Right cardiac atrium (tissue), 5 donors: ENCODE results near the gene TRIO. TPM values are rescaled to one million over a fixed set of nuclear protein-coding genes. Genes with fewer than 3 reads are reported as not detected.
"Not testable (repeated sequence)": the region's sequence is repeated elsewhere in the genome, so short reads cannot be mapped to it uniquely, and the experiment has no call there.

ENCODE experiments used
- ATAC-seq, 2 donors: fragments of 200-7000 bp; cut with Tn5 transposase; one replicate each; pipeline versions ENCODE4 v1.8.0 to v1.9.1; 2020; ENCODE audit warnings: moderate library complexity in 2 of 2, mild to moderate bottlenecking in 1 of 2
- DNase-seq, 3 donors: peaks; one replicate each; pipeline ENCODE4 v3.0.0-alpha.2; 2020
- H3K27ac ChIP-seq: one replicate; pipeline ENCODE4 v1.5.1; 2013; ENCODE audit warnings: mild to moderate bottlenecking, low read length, control low read depth, moderate library complexity
- H3K27me3 ChIP-seq: one replicate; pipeline ENCODE4 v1.6.1; 2013; ENCODE audit not compliant: control insufficient read depth, insufficient read depth
- H3K4me1 ChIP-seq: one replicate; pipeline ENCODE4 v1.6.1; 2013; ENCODE audit warnings: low read length; ENCODE audit not compliant: control insufficient read depth, insufficient read depth
- H3K4me3 ChIP-seq: one replicate; pipeline ENCODE4 v1.5.1; 2013; ENCODE audit warnings: low read length, control low read depth
- H3K9me3 ChIP-seq: one replicate; pipeline ENCODE4 v1.6.1; 2013; ENCODE audit warnings: low read length; ENCODE audit not compliant: control insufficient read depth
- WGBS: extraction: QIAGEN DNeasy Blood & Tissue Kit; methylation state at CpG from one replicate; pipeline ENCODE4 v1.1.7; 2013; 5-methylcytosine and 5-hydroxymethylcytosine counted together
- intact Hi-C, 4 donors: fragments of 100-400 bp; cut with DNase I; formaldehyde crosslinking; loops; one replicate each; pipeline versions ENCODE4 v1.11.0 to v1.14.0; 2022 to 2023
- polyA plus RNA-seq: library from polyadenylated mRNA; stranded (reverse); fragments of 200-250 nt; gene quantifications from one replicate; pipeline ENCODE4 v1.2.3, GENCODE V29; 2013
- total RNA-seq, 4 donors: library from RNA; stranded (reverse); fragmentation: NEBNext Ultra II Directional; extraction: Animal tissue kit (Norgen Biotek cat#: 25700); gene quantifications; one replicate each; pipeline ENCODE4 v1.2.1, GENCODE V29; 2021
- donor health status: healthy with polysubstance abuse.
- donor health status: DM: no; HTN: yes; CAD: no.
- donor health status: DM: no; HTN: no; CAD: no.
- donor health status: DM: no; HTN: yes; CAD: no; lungs with severe emphysema.
- donor health status: DM: yes; HTN: yes; CAD: no.

Gene TRIO
- total and polyA plus RNA-seq, 5 donors: 31.3 to 66.0 (median 54.1) TPM

GRCh38 chr5:14425559-14425958 lies 282.4 kb downstream of the TRIO start:
- Histone ChIP-seq H3K9me3 (no peaks in the 10 kb centered on the region), H3K4me1 (peaks cover 8% of the 10 kb centered on the region), H3K27me3 (no peaks in the 10 kb centered on the region), H3K4me3 (no peak overlapping the region), H3K27ac (no peak overlapping the region)
- intact Hi-C loops: no loop called here
- no peak for ATAC-seq
- no peak for DNase-seq
- WGBS: 99% methylated on average over 7 of the region's 7 CpGs

- 93% methylated on average over 10 of the region's 10 CpGs for WGBS
- Histone ChIP-seq H3K27me3 (no peaks in the 10 kb centered on the region), H3K4me3 (no peak overlapping the region), H3K9me3 (no peaks in the 10 kb centered on the region), H3K27ac (no peak overlapping the region), H3K4me1 (peaks cover 8% of the 10 kb centered on the region)
- intact Hi-C loops: no loop called here
- DNase-seq: no peak
- no peak for ATAC-seq
Observed at GRCh38 chr5:14426521-14426920, 283.4 kb downstream of the TRIO start.

- 42% methylated on average over 12 of the region's 12 CpGs for WGBS
Observed at GRCh38 chr5:14428302-14429081, 285.4 kb downstream of the TRIO start.

GRCh38 chr5:14429101-14430050 lies 286.2 kb downstream of the TRIO start:
- 67% methylated on average over 13 of the region's 13 CpGs for WGBS
- intact Hi-C loops: no loop called here
- Histone ChIP-seq H3K4me1 (peaks cover 8% of the 10 kb centered on the region), H3K27ac (peak overlapping the region; percentile 48), H3K4me3 (no peak overlapping the region), H3K9me3 (no peaks in the 10 kb centered on the region), H3K27me3 (no peaks in the 10 kb centered on the region)
- DNase-seq (peak in 1 of 3 donors; percentile 75), ATAC-seq (peak; percentile 85)

More at GRCh38 chr5:14428302-14429081, 285.4 kb downstream of the TRIO start:
- Histone ChIP-seq H3K27me3 (no peaks in the 10 kb centered on the region), H3K9me3 (no peaks in the 10 kb centered on the region), H3K4me3 (no peak overlapping the region), H3K27ac (no peak overlapping the region), H3K4me1 (peaks cover 8% of the 10 kb centered on the region)
- ATAC-seq (peak; percentile 64 to 76), DNase-seq (peak in 1 of 3 donors; percentile 51)
- intact Hi-C loops: no loop called here

GRCh38 chr5:14431534-14431933 lies 288.4 kb downstream of the TRIO start:
- Histone ChIP-seq H3K4me1 (peaks cover 8% of the 10 kb centered on the region), H3K9me3 (no peaks in the 10 kb centered on the region), H3K4me3 (no peak overlapping the region), H3K27ac (no peak overlapping the region), H3K27me3 (no peaks in the 10 kb centered on the region)
- 61% methylated on average over 1 of the region's 1 CpG for WGBS
- intact Hi-C loops: no loop called here
- DNase-seq: no peak
- ATAC-seq: no peak

- intact Hi-C loops: no loop called here
- ATAC-seq (no peak), DNase-seq (no peak)
- Histone ChIP-seq H3K27ac (no peak overlapping the region), H3K4me3 (no peak overlapping the region), H3K27me3 (no peaks in the 10 kb centered on the region), H3K9me3 (no peaks in the 10 kb centered on the region), H3K4me1 (peaks cover 2% of the 10 kb centered on the region)
- WGBS: 88% methylated on average over 8 of the region's 8 CpGs
Observed at GRCh38 chr5:14432931-14433589, 289.9 kb downstream of the TRIO start.

- Histone ChIP-seq H3K27me3 (no peaks in the 10 kb centered on the region), H3K9me3 (peaks cover 2% of the 10 kb centered on the region), H3K4me1 (no peaks in the 10 kb centered on the region), H3K4me3 (no peak overlapping the region), H3K27ac (no peak overlapping the region)
- DNase-seq (no peak), ATAC-seq (no peak)
- intact Hi-C loops: no loop called here
- WGBS: 54% methylated on average over 2 of the region's 2 CpGs
Observed at GRCh38 chr5:14435481-14435880, 292.3 kb downstream of the TRIO start.

GRCh38 chr5:14436122-14436521 lies 293.0 kb downstream of the TRIO start:
- H3K4me1 ChIP-seq, ATAC-seq, DNase-seq, H3K9me3 ChIP-seq, H3K27ac ChIP-seq, H3K27me3 ChIP-seq, H3K4me3 ChIP-seq, intact Hi-C loops: not testable (repeated sequence)
- 75% methylated on average over 5 of the region's 5 CpGs for WGBS

GRCh38 chr5:14436801-14437542 lies 293.8 kb downstream of the TRIO start:
- Histone ChIP-seq H3K27me3 (no peaks in the 10 kb centered on the region), H3K4me1 (no peaks in the 10 kb centered on the region), H3K27ac (no peak overlapping the region), H3K4me3 (no peak overlapping the region), H3K9me3 (peaks cover 2% of the 10 kb centered on the region)
- intact Hi-C loops: no loop called here
- WGBS: 92% methylated on average over 5 of the region's 5 CpGs
- ATAC-seq: no peak
- no peak for DNase-seq

- ATAC-seq (no peak), DNase-seq (no peak)
- Histone ChIP-seq H3K27me3 (no peaks in the 10 kb centered on the region), H3K4me3 (no peak overlapping the region), H3K27ac (no peak overlapping the region), H3K4me1 (no peaks in the 10 kb centered on the region), H3K9me3 (peaks cover 2% of the 10 kb centered on the region)
- 88% methylated on average over 6 of the region's 6 CpGs for WGBS
- intact Hi-C loops: no loop called here
Observed at GRCh38 chr5:14438195-14438606, 295.1 kb downstream of the TRIO start.
